ENCODE data around the gene S100A5. TPM values are rescaled to one million over a fixed set of nuclear protein-coding genes. Genes with fewer than 3 reads are reported as not detected.
A peak's percentile ranks its signal among the peaks of the same experiment; 100 is the strongest.
"Not testable (repeated sequence)": the region's sequence is repeated elsewhere in the genome, so short reads cannot be mapped to it uniquely, and the experiment has no call there.

Gene S100A5, protein sequence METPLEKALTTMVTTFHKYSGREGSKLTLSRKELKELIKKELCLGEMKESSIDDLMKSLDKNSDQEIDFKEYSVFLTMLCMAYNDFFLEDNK
- total RNA-seq, result not detected

GRCh38 chr1:153540394-153541361, at the start of gene S100A5:
TSS of gene S100A5 (minus strand) at chr1:153540934. CDS start at chr1:153540191, 743 bp downstream.
- peak within 1 kb of the TSS; percentile 86 to 95 for H3K27ac Mint-ChIP-seq
- no peaks in the 10 kb centered on the region for H3K9me3 Mint-ChIP-seq
- peak within 1 kb of the TSS; percentile 53 for H3K4me3 Mint-ChIP-seq
- peaks cover 66% of the 10 kb centered on the region in 2 donors for H3K4me1 Mint-ChIP-seq (ENCODE audit: low read depth in 2 of 2)
- no peaks in the 10 kb centered on the region for H3K27me3 Mint-ChIP-seq
- ATAC-seq (no peak), DNase-seq (ENCODE audit: low spot score) (no peak)
- H3K36me3 Mint-ChIP-seq, result no peaks in the 10 kb centered on the region

GRCh38 chr1:153588482-153588881, 47.7 kb upstream of the S100A5 start:
- H3K27ac Mint-ChIP-seq, result no peak overlapping the region
- H3K4me3 Mint-ChIP-seq, result no peak overlapping the region
- peaks cover 15 to 22% of the 10 kb centered on the region in 2 donors for H3K27me3 Mint-ChIP-seq
- no peaks in the 10 kb centered on the region for H3K9me3 Mint-ChIP-seq
- DNase-seq (ENCODE audit: low spot score), result no peak
- no peaks in the 10 kb centered on the region for H3K36me3 Mint-ChIP-seq
- no peak for ATAC-seq
- no peaks in the 10 kb centered on the region for H3K4me1 Mint-ChIP-seq (ENCODE audit: low read depth in 2 of 2)

- not testable (repeated sequence) for H3K36me3 Mint-ChIP-seq; ATAC-seq; H3K4me3 Mint-ChIP-seq; H3K4me1 Mint-ChIP-seq (ENCODE audit: low read depth in 2 of 2); H3K27ac Mint-ChIP-seq; H3K9me3 Mint-ChIP-seq; DNase-seq (ENCODE audit: low spot score)
- H3K27me3 Mint-ChIP-seq, result peaks cover 15 to 22% of the 10 kb centered on the region in 2 donors
These were observed 47.3 kb upstream of the S100A5 start for GRCh38 chr1:153588033-153588432.

DNA sequence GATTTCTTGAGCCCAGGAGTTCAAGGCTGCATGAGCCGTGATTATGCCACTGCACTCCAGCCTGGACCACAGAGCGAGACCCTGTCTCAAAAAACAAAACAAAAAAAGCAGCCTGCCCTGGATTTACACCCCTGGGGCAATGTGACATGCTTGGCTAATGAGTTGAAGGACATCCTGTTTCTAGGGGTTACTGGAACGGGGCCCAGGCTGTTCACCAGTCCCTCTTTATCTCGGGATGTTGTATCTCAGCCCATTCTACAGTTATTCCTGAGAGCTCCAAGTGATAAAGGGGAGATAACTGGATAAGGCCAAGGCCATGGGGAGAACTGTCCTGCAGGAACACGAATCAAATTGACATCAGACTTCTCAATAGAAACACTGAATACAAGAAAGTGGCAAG, 46.6 kb upstream of the S100A5 start:
- Mint-ChIP-seq H3K4me1 (ENCODE audit: low read depth in 2 of 2) (no peaks in the 10 kb centered on the region), H3K9me3 (no peaks in the 10 kb centered on the region), H3K27me3 (peaks cover 15 to 22% of the 10 kb centered on the region in 2 donors), H3K4me3 (no peak overlapping the region), H3K27ac (no peak overlapping the region), H3K36me3 (no peaks in the 10 kb centered on the region)
- ATAC-seq (no peak), DNase-seq (ENCODE audit: low spot score) (no peak)

DNA sequence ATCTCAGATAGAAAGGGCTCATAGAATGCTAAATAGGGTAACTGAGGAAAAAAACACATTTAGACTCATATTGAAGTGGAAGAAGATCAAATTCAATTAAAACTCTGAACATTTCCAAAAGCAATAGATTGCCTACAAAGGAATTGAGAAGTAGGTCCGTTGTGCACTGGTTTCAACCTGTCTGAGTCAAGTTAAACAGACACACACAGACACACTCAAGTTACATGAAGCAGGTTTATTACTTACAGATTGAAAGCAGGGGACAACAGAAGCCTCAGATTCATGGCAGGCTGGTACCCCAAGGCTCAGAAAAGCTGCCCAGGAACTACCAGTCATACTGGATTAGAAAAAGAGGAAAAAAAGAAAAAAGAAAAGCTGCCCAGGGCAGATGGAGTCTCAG, 45.6 kb upstream of the S100A5 start:
- Mint-ChIP-seq H3K27ac (no peak overlapping the region), H3K4me1 (ENCODE audit: low read depth in 2 of 2) (no peaks in the 10 kb centered on the region), H3K4me3 (no peak overlapping the region), H3K9me3 (no peaks in the 10 kb centered on the region), H3K36me3 (no peaks in the 10 kb centered on the region), H3K27me3 (peaks cover 15 to 22% of the 10 kb centered on the region in 2 donors)
- ATAC-seq (no peak), DNase-seq (ENCODE audit: low spot score) (no peak)

DNA sequence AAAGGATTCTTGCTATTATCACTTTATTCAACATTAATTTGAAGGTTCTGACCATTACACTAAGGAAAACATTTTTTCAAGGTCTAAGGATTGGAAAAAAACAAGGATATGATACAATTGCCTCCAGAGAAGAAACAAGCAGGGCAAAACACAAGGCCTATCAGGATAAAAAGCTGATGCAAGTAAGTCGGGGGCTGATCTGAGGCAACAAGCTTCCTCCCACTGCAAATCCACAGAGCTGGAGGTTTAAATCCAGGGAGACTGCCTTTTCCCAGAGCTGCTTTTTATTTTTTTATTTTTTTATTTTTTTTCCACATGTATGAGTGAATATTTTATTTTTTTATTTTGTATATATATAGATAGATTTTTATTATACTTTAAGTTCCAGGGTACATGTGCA, 44.3 kb upstream of the S100A5 start:
- no peaks in the 10 kb centered on the region for H3K9me3 Mint-ChIP-seq

DNA sequence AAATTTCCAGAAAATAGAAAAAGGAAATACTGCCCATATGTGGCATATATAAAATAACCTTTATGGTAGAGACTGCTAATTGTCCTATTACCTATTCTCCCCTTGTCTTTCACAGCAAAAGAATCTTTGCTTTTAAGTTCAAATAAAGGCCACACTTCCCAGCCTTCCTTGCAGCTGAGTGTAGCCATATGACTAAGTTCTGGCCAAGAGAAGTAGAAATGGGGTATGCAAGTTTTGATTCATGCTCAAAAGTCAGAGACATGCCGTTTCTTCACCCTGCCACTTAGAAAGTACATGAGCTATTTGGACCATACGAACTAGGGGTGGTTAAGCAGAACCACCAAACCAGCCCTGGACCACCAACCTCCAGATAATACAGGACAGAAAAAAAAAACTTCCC, 43.2 kb upstream of the S100A5 start:
- ATAC-seq (no peak), DNase-seq (ENCODE audit: low spot score) (no peak)
- no peaks in the 10 kb centered on the region for H3K9me3 Mint-ChIP-seq
- no peak overlapping the region for H3K27ac Mint-ChIP-seq
- H3K4me3 Mint-ChIP-seq, result no peak overlapping the region
- H3K4me1 Mint-ChIP-seq (ENCODE audit: low read depth in 2 of 2), result no peaks in the 10 kb centered on the region
- H3K27me3 Mint-ChIP-seq, result peaks cover 20 to 27% of the 10 kb centered on the region in 2 donors
- no peaks in the 10 kb centered on the region for H3K36me3 Mint-ChIP-seq

More for the DNA sequence above, 44.3 kb upstream of the S100A5 start:
- Mint-ChIP-seq H3K27me3 (peaks cover 15 to 22% of the 10 kb centered on the region in 2 donors), H3K27ac (no peak overlapping the region), H3K4me3 (no peak overlapping the region), H3K36me3 (no peaks in the 10 kb centered on the region), H3K4me1 (ENCODE audit: low read depth in 2 of 2) (no peaks in the 10 kb centered on the region)
- DNase-seq (ENCODE audit: low spot score), result no peak
- ATAC-seq, result no peak

- H3K9me3 Mint-ChIP-seq; DNase-seq (ENCODE audit: low spot score); H3K27ac Mint-ChIP-seq; ATAC-seq; H3K36me3 Mint-ChIP-seq; H3K4me1 Mint-ChIP-seq (ENCODE audit: low read depth in 2 of 2); H3K4me3 Mint-ChIP-seq: not testable (repeated sequence)
- peaks cover 24 to 32% of the 10 kb centered on the region in 2 donors for H3K27me3 Mint-ChIP-seq
These were observed 42.8 kb upstream of the S100A5 start for GRCh38 chr1:153583514-153583913.

DNA sequence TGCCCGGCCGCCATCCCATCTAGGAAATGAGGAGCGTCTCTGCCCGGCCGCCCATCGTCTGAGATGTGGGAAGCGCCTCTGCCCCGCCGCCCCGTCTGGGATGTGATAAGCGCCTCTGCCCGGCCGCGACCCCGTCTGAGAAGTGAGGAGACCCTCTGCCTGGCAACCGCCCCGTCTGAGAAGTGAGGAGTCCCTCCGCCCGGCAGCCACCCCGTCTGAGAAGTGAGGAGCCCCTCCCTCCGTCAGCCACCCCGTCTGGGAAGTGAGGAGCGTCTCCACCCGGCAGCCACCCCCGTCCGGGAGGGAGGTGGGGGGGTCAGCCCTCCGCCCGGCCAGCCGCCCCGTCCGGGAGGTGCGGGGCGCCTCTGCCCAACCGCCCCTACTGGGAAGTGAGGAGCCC, 42.1 kb upstream of the S100A5 start:
- not testable (repeated sequence) for H3K4me1 Mint-ChIP-seq (ENCODE audit: low read depth in 2 of 2); H3K27ac Mint-ChIP-seq; H3K9me3 Mint-ChIP-seq; ATAC-seq; H3K36me3 Mint-ChIP-seq; DNase-seq (ENCODE audit: low spot score); H3K4me3 Mint-ChIP-seq
- peaks cover 28 to 38% of the 10 kb centered on the region in 2 donors for H3K27me3 Mint-ChIP-seq

- H3K4me3 Mint-ChIP-seq, result no peak overlapping the region
- H3K27ac Mint-ChIP-seq, result no peak overlapping the region
- H3K27me3 Mint-ChIP-seq, result peaks cover 23 to 24% of the 10 kb centered on the region in 2 donors
- DNase-seq (ENCODE audit: low spot score) (no peak), ATAC-seq (no peak)
- H3K4me1 Mint-ChIP-seq (ENCODE audit: low read depth in 2 of 2), result no peaks in the 10 kb centered on the region
- no peaks in the 10 kb centered on the region for H3K36me3 Mint-ChIP-seq
- no peaks in the 10 kb centered on the region for H3K9me3 Mint-ChIP-seq
These were observed 38.2 kb upstream of the S100A5 start for GRCh38 chr1:153578936-153579335.

DNA sequence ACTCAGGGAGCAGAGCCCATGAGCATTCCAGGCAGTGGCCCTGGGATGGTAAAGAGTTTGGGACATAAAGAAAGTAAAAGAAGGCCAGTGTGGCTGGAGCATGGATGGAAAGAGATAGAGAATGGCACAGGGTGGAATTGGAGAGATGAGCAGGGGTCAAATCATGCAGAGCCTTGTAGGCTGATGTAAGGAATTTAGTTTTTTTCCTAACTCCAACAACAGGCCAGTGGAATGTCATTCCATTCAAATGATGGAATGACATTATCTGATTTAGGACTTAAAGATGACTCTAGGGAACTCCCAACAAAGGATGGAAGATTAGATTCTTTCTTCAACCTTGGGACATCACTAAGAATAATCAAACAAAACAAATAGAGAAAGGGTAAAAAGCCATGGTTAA, 37.8 kb upstream of the S100A5 start:
- no peak overlapping the region for H3K27ac Mint-ChIP-seq
- DNase-seq (ENCODE audit: low spot score), result no peak
- H3K4me1 Mint-ChIP-seq (ENCODE audit: low read depth in 2 of 2), result no peaks in the 10 kb centered on the region
- peaks cover 23% of the 10 kb centered on the region in 2 donors for H3K27me3 Mint-ChIP-seq
- no peak for ATAC-seq
- no peaks in the 10 kb centered on the region for H3K36me3 Mint-ChIP-seq
- H3K4me3 Mint-ChIP-seq, result no peak overlapping the region
- no peaks in the 10 kb centered on the region for H3K9me3 Mint-ChIP-seq

DNA sequence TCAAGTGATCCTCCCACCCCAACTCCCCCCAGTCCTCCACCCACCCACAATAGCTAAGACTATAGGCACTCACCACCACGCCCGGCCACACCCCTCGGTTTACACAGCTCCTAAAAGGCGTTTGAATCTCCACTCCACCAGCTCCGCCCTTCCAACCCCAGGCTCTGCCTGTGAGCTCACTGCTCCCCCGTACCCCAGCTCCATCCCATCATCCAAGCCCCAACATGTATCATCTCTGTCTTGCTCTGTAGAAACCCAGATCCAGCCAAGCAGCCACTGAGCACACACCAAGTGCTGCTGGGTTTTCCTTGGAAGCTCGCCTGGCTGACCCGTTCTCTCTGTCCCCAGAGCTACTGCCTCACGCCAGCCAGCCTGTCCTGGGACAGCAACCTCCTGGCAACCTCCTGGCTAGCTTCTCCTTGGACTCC, 36.9 kb upstream of the S100A5 start:
- Mint-ChIP-seq H3K4me1 (ENCODE audit: low read depth in 2 of 2) (peaks cover 7 to 8% of the 10 kb centered on the region in 2 donors), H3K27me3 (peaks cover 23% of the 10 kb centered on the region in 2 donors), H3K36me3 (no peaks in the 10 kb centered on the region), H3K9me3 (no peaks in the 10 kb centered on the region), H3K4me3 (no peak overlapping the region), H3K27ac (no peak overlapping the region)
- DNase-seq (ENCODE audit: low spot score) (no peak), ATAC-seq (no peak)

GRCh38 chr1:153577138-153577537, 36.4 kb upstream of the S100A5 start:
- H3K4me1 Mint-ChIP-seq (ENCODE audit: low read depth in 2 of 2), result peaks cover 9 to 10% of the 10 kb centered on the region in 2 donors
- DNase-seq (ENCODE audit: low spot score), result no peak
- H3K4me3 Mint-ChIP-seq, result no peak overlapping the region
- H3K36me3 Mint-ChIP-seq, result no peaks in the 10 kb centered on the region
- no peak for ATAC-seq
- H3K27ac Mint-ChIP-seq, result no peak overlapping the region
- peaks cover 23% of the 10 kb centered on the region in 2 donors for H3K27me3 Mint-ChIP-seq
- H3K9me3 Mint-ChIP-seq, result no peaks in the 10 kb centered on the region

DNA sequence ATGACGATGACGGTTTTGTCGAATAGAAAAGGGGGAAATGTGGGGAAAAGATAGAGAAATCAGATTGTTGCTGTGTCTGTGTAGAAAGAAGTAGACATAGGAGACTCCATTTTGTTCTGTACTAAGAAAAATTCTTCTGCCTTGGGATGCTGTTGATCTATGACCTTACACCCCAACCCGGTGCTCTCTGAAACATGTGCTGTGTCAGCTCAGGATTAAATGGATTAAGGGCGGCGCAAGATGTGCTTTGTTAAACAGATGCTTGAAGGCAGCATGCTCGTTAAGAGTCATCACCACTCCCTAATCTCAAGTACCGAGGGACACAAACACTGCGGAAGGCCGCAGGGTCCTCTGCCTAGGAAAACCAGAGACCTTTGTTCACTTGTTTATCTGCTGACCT, 34.8 kb upstream of the S100A5 start:
- Mint-ChIP-seq H3K4me1 (ENCODE audit: low read depth in 2 of 2) (peaks cover 10 to 12% of the 10 kb centered on the region in 2 donors), H3K27me3 (peaks cover 29 to 34% of the 10 kb centered on the region in 2 donors)
- DNase-seq (ENCODE audit: low spot score); ATAC-seq; H3K36me3 Mint-ChIP-seq; H3K27ac Mint-ChIP-seq; H3K9me3 Mint-ChIP-seq; H3K4me3 Mint-ChIP-seq: not testable (repeated sequence)
